ENCODE measurements around the gene AACS. TPM values are rescaled to one million over a fixed set of nuclear protein-coding genes. Genes with fewer than 3 reads are reported as not detected.
A peak's percentile ranks its signal among the peaks of the same experiment; 100 is the strongest.
"Not testable (repeated sequence)": the region's sequence is repeated elsewhere in the genome, so short reads cannot be mapped to it uniquely, and the experiment has no call there.

Gene AACS
- total RNA-seq, 1 donor from 2014 or later = 29.7 TPM

DNA sequence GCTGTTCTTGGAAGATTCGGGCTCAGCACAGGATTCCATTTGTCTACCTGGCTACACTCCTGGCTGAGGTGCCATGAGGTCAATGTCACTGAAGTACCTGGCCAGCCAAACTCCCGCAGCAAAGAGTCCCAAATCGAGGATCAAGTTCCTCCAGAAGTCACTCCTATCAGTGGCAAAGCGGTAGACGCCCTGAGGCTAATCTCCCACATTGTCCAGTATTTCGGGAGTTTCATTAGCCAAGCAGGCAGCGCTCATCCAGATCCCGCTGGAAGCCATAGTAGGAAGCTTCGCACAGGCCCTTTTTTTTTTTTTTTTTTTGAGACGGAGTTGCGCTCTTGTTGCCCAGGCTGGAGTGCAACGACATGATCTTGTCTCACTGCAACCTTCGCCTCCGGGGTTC, 8.9 kb upstream of the AACS start:
- no peak for DNase-seq

DNA sequence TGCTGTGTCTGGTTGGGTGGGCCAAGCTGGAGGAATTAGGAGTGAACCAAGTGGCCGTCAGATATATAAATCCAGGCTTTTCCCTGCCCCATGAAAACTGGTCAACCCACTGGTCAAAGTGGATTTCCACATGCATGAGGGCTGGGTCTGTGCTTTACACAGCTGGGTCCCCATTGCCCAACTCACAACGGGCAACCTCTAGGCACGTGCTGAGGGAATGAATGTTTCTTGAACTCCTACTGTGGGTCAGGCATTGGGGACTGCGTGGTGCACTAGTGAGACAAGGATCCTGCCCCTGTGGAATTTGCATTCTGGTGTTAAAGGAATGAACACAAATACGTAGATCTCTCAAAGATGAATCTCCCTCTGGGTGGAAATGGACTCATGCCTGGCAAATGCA, 7.5 kb upstream of the AACS start:
- DNase-seq = no peak

- no peak for DNase-seq
Measured at GRCh38 chr12:125061229-125061628, 4.0 kb upstream of the AACS start.

GRCh38 chr12:125063522-125063921, 1.7 kb upstream of the AACS start:
- DNase-seq = not testable (repeated sequence)

GRCh38 chr12:125064492-125064891, 743 bp upstream of the AACS start:
- DNase-seq = no peak

DNA sequence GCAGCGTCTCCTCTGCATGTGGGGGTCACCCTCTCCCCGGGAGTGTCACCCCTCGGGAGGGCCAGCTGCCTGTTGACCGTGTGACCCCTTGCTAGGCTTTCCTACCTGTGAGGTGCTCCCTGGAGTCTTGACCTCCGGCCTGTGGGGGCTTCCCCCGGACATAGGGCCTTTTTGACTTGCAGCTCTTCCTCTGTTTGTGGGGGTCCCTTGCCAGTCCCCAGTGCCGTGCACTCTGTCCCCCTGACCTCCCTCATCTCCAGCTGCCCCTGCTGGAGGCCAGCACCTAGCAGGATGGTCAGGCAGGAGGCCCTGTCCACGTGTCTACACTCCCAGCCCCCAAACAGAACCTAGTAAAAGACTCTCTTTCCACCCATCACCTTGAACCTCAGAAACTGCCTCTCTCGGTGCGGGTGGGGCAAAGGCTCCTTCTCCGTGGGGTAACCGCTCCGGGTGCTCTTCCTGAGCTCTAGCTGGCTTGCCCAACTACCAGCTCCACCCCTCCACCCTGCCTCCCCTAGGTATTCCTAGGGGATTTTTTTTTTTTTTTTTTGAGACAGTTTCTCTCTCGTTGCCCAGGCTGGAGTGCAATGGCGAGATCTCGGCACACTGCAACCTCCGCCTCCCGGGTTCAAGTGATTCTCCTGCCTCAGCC, 810 bp downstream of the AACS start:
- DNase-seq = no peak

GRCh38 chr12:125068391-125068790, 3.2 kb downstream of the AACS start:
- no peak for DNase-seq

DNA sequence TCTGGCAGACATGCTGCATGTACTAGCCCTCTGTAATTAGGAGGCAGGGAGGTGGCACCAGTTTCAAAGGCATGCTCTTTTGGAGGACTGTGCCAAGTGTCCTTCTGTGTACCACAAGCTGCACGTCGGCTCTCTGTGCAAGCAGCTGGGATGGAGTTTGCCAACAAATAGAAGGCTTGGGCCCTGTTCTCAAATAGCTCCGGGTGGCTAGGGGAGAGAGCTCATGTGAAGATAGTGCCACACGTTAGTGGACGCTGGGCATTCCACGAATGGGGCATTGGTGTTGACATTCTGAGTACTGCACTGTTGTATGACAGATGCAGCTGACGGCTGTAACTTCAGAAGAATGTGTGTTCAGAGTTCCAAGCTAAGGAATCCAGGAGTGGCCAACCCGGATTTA, 4.4 kb downstream of the AACS start:
- DNase-seq = peak; percentile 13

DNA sequence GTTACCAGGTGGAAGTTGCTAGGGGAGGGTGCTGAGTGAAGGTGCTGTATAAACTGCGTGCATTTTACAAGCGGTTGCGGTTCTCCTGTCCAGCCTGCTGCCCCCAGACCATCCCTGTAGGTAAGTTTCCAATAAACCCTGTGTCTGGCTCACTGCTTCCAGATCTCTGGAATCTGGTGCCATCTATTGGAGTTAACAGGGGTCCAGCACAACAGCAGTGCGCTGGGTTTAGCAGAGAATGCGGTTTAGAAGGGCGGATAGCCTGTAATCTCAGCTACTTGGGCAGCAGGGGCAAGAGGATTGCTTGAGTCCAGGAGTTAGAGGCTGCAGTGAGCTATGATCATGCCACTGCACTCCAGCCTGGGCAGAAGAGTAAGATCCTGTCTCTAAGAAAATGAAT, 4.9 kb downstream of the AACS start:
- DNase-seq = no peak

- no peak for DNase-seq
Measured at GRCh38 chr12:125070661-125071390, 5.6 kb downstream of the AACS start.

- no peak for DNase-seq
Measured at GRCh38 chr12:125071456-125071855, 6.2 kb downstream of the AACS start.

GRCh38 chr12:125072496-125072895, 7.3 kb downstream of the AACS start:
- DNase-seq = no peak

GRCh38 chr12:125074294-125074693, 9.1 kb downstream of the AACS start:
- not testable (repeated sequence) for DNase-seq

DNA sequence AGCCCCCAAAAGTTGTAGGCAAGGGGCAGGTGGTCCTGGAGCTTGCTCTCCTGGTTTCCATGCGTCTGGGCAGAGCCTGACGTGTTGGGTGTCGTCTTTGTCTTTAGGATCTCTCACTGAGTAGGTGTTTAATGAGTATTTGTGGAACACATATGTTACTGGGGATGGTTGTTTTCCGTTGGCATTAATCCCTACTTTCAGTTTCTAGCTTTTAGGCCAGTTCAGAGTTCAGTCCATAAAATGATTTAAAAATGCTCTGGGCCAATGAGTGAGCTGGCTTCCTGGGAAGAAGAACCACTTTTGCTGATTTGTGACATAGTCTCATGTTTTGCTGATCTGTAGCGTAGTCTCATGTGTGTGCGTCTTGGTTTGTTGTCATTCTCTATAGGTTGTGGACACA, 10.9 kb downstream of the AACS start:
- DNase-seq = no peak

GRCh38 chr12:125079084-125079483, 13.8 kb downstream of the AACS start:
- DNase-seq = no peak

- no peak for DNase-seq
Measured at GRCh38 chr12:125079648-125080645, 14.7 kb downstream of the AACS start.

DNA sequence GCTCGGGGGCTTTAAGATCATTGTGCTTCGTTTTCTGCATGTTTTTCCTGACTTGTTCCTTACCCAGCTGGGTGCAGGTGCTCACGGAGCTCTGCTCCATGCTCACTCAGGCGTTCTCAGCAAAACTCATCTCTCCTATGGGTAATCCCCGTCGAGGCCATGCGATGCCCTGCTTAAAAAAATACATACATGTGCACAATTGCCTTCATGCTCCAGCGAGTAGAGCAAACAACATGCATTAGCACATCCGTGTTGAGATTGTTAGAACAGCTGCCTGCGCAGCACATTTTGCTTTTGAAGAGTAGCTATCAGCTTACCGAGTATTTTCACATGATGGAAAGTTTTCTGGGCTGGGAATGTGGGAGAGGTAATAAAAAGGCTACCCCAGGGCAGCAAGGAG, 16.2 kb downstream of the AACS start:
- DNase-seq = no peak

- no peak for DNase-seq
Measured at GRCh38 chr12:125083072-125083471, 17.8 kb downstream of the AACS start.

- not testable (repeated sequence) for DNase-seq
Measured at GRCh38 chr12:125088199-125088598, 23.0 kb downstream of the AACS start.

- DNase-seq = no peak
Measured at GRCh38 chr12:125089083-125089482, 23.8 kb downstream of the AACS start.

DNA sequence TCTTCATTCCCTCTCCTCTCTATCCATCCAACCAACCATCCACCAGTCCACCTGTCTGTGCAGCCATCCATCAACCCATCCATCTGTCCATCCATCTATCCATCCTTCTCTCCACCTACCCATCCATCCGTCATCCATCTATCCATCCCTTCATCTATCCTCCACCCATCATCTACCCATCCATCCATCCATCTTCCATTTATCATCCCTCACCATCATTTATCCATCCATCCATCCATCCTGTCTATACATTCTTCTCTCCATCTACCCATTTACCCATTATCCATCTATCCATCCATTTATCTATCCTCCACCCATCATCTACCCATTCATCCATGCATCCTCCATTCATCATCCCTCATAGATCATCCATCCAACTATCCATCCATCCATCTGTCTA, 24.4 kb downstream of the AACS start:
- no peak for DNase-seq

GRCh38 chr12:125090437-125090836, 25.2 kb downstream of the AACS start:
- no peak for DNase-seq

GRCh38 chr12:125091401-125091800, 26.2 kb downstream of the AACS start:
- no peak for DNase-seq
